Lung (tissue), 12 donors: ENCODE data around the gene ZNF385A. TPM values are rescaled to one million over a fixed set of nuclear protein-coding genes. Genes with fewer than 3 reads are reported as not detected.
A peak's percentile ranks its signal among the peaks of the same experiment; 100 is the strongest.

Experiments
- ATAC-seq: fragments of 200-7000 bp; cut with Tn5 transposase; one replicate; pipeline ENCODE4 v1.9.1; 2020; ENCODE audit warnings: moderate number of reproducible peaks; ENCODE audit not compliant: insufficient read depth, low FRiP score
- DNase-seq, 3 donors: peaks; one replicate each; pipeline ENCODE4 v3.0.0-alpha.2; 2013 to 2017
- H3K27ac ChIP-seq, 2 donors: one replicate each; pipeline ENCODE4 v1.5.1; 2013; ENCODE audit warnings: mild to moderate bottlenecking in 2 of 2, moderate library complexity in 2 of 2, control low read depth in 1 of 2, inconsistent platforms in 1 of 2, low read depth in 1 of 2, low read length in 1 of 2
- H3K27me3 ChIP-seq, 3 donors: one replicate each; pipeline ENCODE4 v1.5.1; 2013; ENCODE audit warnings: low read length in 2 of 3; ENCODE audit not compliant: control insufficient read depth in 3 of 3, insufficient read depth in 3 of 3
- H3K36me3 ChIP-seq, 4 donors: one replicate each; pipeline ENCODE4 v1.5.1; 2013; ENCODE audit warnings: low read length in 4 of 4, mild to moderate bottlenecking in 1 of 4, moderate library complexity in 1 of 4; ENCODE audit not compliant: control insufficient read depth in 4 of 4, insufficient read depth in 4 of 4
- H3K4me1 ChIP-seq, 5 donors: one replicate each; pipeline ENCODE4 v1.5.1; 2013; ENCODE audit warnings: low read length in 5 of 5, mild to moderate bottlenecking in 2 of 5, moderate library complexity in 1 of 5; ENCODE audit not compliant: control insufficient read depth in 5 of 5, insufficient read depth in 5 of 5
- H3K4me3 ChIP-seq: one replicate; pipeline ENCODE4 v1.5.1; 2013; ENCODE audit warnings: mild to moderate bottlenecking, control low read depth, moderate library complexity
- H3K9ac ChIP-seq, 2 donors: one replicate each; pipeline ENCODE4 v1.5.1; 2013; ENCODE audit warnings: low read length in 2 of 2, control low read depth in 1 of 2; ENCODE audit not compliant: insufficient read depth in 1 of 2
- H3K9me3 ChIP-seq, 4 donors: one replicate each; pipeline ENCODE4 v1.5.1; 2013; ENCODE audit warnings: low read length in 3 of 4, mild to moderate bottlenecking in 1 of 4, moderate library complexity in 1 of 4; ENCODE audit not compliant: control insufficient read depth in 4 of 4, insufficient read depth in 3 of 4
- CTCF ChIP-seq: IDR thresholded peaks from 2 replicates; pipeline ENCODE4 v1.5.1; 2012; ENCODE audit warnings: mild to moderate bottlenecking; ENCODE audit errors: control extremely low read depth, extremely low read depth
- WGBS, 2 donors: extraction: QIAGEN DNeasy Blood & Tissue Kit; methylation state at CpG; one replicate each; pipeline ENCODE4 v1.1.7; 2013; 5-methylcytosine and 5-hydroxymethylcytosine counted together
- polyA plus RNA-seq, 2 donors: library from polyadenylated mRNA; stranded (reverse); fragments of 200-250 nt; gene quantifications; one replicate each; pipeline ENCODE4 v1.2.1, GENCODE V29; 2013
- total RNA-seq, 2 donors: library from RNA; depleted of rRNA in 1 of 2; stranded (reverse); fragments of >200 nt in 1 of 2; gene quantifications; one replicate each; pipeline ENCODE4 v1.2.1, GENCODE V29; 2014 to 2021
- donor health status: control.
- donor health status: control.
- donor health status: Bipolar disorder and iron deficiency.
- donor health status: healthy.
- donor health status: DM: yes; HTN: yes; CAD: no.

Gene ZNF385A
- total and polyA plus RNA-seq, 4 donors = 7.6 to 26.1 (median 16.6) TPM

GRCh38 chr12:54360717-54361456 lies 23.6 kb downstream of the ZNF385A start:
- Histone ChIP-seq H3K4me3 (no peak overlapping the region), H3K9me3 (no peaks in the 10 kb centered on the region), H3K27me3 (peaks cover 0 to 3% (median 0%) of the 10 kb centered on the region in 3 donors), H3K4me1 (peaks cover 0 to 33% (median 14%) of the 10 kb centered on the region in 5 donors), H3K9ac (no peak overlapping the region), H3K36me3 (no peaks in the 10 kb centered on the region), H3K27ac (no peak overlapping the region)
- 65 to 73% methylated on average over 16 of the region's 16 CpGs for WGBS, 2 donors
- peak; percentile 79 to 84 (median 81) for DNase-seq
- TF ChIP-seq CTCF = peak; percentile 72
- no peak for ATAC-seq

- ATAC-seq (no peak), DNase-seq (no peak)
- peak overlapping the region; percentile 67 to 93 for H3K27ac ChIP-seq
- peaks cover 0 to 3% (median 0%) of the 10 kb centered on the region in 3 donors for H3K27me3 ChIP-seq
- H3K4me1 ChIP-seq = peaks cover 0 to 37% (median 14%) of the 10 kb centered on the region in 5 donors
- 52 to 60% methylated on average over 9 of the region's 9 CpGs for whole genome bisulfite sequencing, 2 donors
- H3K9me3 ChIP-seq = no peaks in the 10 kb centered on the region
- H3K9ac ChIP-seq = peak overlapping the region; percentile 48 to 94
- H3K36me3 ChIP-seq = no peaks in the 10 kb centered on the region
- no peak for TF ChIP-seq CTCF
- H3K4me3 ChIP-seq = peak overlapping the region; percentile 27
Observed at GRCh38 chr12:54359762-54360351, 24.7 kb downstream of the ZNF385A start.

GRCh38 chr12:54358945-54359761 lies 25.4 kb downstream of the ZNF385A start:
- Histone ChIP-seq H3K9me3 (no peaks in the 10 kb centered on the region), H3K9ac (peak overlapping the region; percentile 51 to 95), H3K4me3 (peak overlapping the region; percentile 29), H3K36me3 (no peaks in the 10 kb centered on the region), H3K27ac (peak overlapping the region; percentile 67 to 93), H3K4me1 (peaks cover 0 to 37% (median 14%) of the 10 kb centered on the region in 5 donors), H3K27me3 (peaks cover 0 to 3% (median 0%) of the 10 kb centered on the region in 3 donors)
- DNase-seq (peak; percentile 98 to 100 (median 99)), ATAC-seq (peak; percentile 94)
- TF ChIP-seq CTCF = no peak
- WGBS, 2 donors = 2% methylated on average over 40 of the region's 40 CpGs
